Spleen (tissue), 11 donors: Measurements from ENCODE around the gene SKIDA1. TPM values are rescaled to one million over a fixed set of nuclear protein-coding genes. Genes with fewer than 3 reads are reported as not detected.

ENCODE experiments used
- DNase-seq: peaks from one replicate; pipeline ENCODE4 v3.0.0-alpha.2; 2020
- H3K27ac ChIP-seq, 8 donors: fragments of 200-600 bp; sonication (generic) in 7 of 8; 1 replicate in 4 of 8; 2 replicates in 4 of 8; pipeline versions ENCODE4 v1.5.0 to v1.8.0; 2016 to 2021; ENCODE audit warnings: inconsistent platforms in 4 of 8, mild to moderate bottlenecking in 4 of 8, moderate library complexity in 1 of 8
- H3K27me3 ChIP-seq, 7 donors: fragments of 200-600 bp; sonication (generic) in 6 of 7; replicated peaks in 1 of 7; 1 replicate in 4 of 7; 2 replicates in 3 of 7; pipeline versions ENCODE4 v1.5.0 to v1.8.0; 2016 to 2021; ENCODE audit warnings: inconsistent platforms in 3 of 7, mild to moderate bottlenecking in 1 of 7
- H3K36me3 ChIP-seq, 6 donors: fragments of 200-600 bp; sonication (generic) in 5 of 6; 1 replicate in 4 of 6; 2 replicates in 2 of 6; pipeline versions ENCODE4 v1.5.0 to v1.8.0; 2016 to 2021; ENCODE audit warnings: inconsistent platforms in 2 of 6
- H3K4me1 ChIP-seq, 6 donors: fragments of 200-600 bp; sonication (generic) in 5 of 6; 1 replicate in 3 of 6; 2 replicates in 3 of 6; pipeline versions ENCODE4 v1.5.0 to v1.8.0; 2016 to 2021; ENCODE audit warnings: inconsistent platforms in 3 of 6
- H3K4me3 ChIP-seq, 8 donors: fragments of 200-600 bp; sonication (generic) in 7 of 8; 1 replicate in 4 of 8; 2 replicates in 4 of 8; pipeline versions ENCODE4 v1.5.0 to v1.8.0; 2016 to 2021; ENCODE audit warnings: inconsistent platforms in 4 of 8, mild to moderate bottlenecking in 4 of 8, moderate library complexity in 2 of 8
- H3K9me3 ChIP-seq, 8 donors: fragments of 200-600 bp; sonication (generic) in 7 of 8; 1 replicate in 4 of 8; 2 replicates in 4 of 8; pipeline versions ENCODE4 v1.5.0 to v1.8.0; 2016 to 2021; ENCODE audit warnings: inconsistent platforms in 4 of 8
- POLR2A ChIP-seq, 3 donors: fragments of 450-650 bp; IDR thresholded peaks; one replicate each; pipeline ENCODE4 v1.5.1; 2017; ENCODE audit warnings: antibody characterized with exemption in 3 of 3, mild to moderate bottlenecking in 1 of 3
- POLR2AphosphoS5 ChIP-seq, 3 donors: sonication (generic); formaldehyde crosslinking; IDR thresholded peaks; one replicate each; pipeline ENCODE4 v1.5.1; 2017; ENCODE audit warnings: antibody characterized with exemption in 3 of 3
- WGBS, 5 donors: extraction: QIAGEN DNeasy Blood & Tissue Kit in 3 of 5; methylation state at CpG; one replicate each; pipeline versions ENCODE4 v1.1.5 to v1.1.7; 2013 to 2018; 5-methylcytosine and 5-hydroxymethylcytosine counted together
- intact Hi-C: fragments of 100-400 bp; cut with DNase I; formaldehyde crosslinking; loops from one replicate; pipeline ENCODE4 v1.15.0; 2023; ENCODE audit warnings: low total_unique reads
- polyA plus RNA-seq, 3 donors: library from polyadenylated mRNA; stranded (reverse); fragments of 200-250 nt; gene quantifications; one replicate each; pipeline ENCODE4 v1.2.1, GENCODE V29; 2013
- total RNA-seq, 7 donors: library from RNA; depleted of rRNA in 3 of 7; stranded (reverse); fragments of >200 nt in 3 of 7; fragmentation: NEBNext Ultra II Directional in 4 of 7; extraction: Animal tissue kit (Norgen Biotek cat#: 25700) in 4 of 7; gene quantifications; one replicate each; pipeline versions ENCODE4 v1.1.0 to v1.2.1, GENCODE V29; 2016 to 2021
- TF ChIP-seq, protein P1 (sequence below), 11 experiments: fragments of 200-600 bp in 7 of 11; fragments of 450-650 bp in 4 of 11; sonication (generic) in 4 of 11; IDR thresholded peaks in 8 of 11; conservative IDR thresholded peaks in 3 of 11; 1 replicate in 7 of 11; 2 replicates in 4 of 11; pipeline versions ENCODE4 v1.4.0 to v1.8.0; 2016 to 2021; ENCODE audit warnings: antibody characterized with exemption in 11 of 11, inconsistent platforms in 4 of 11, mild to moderate bottlenecking in 1 of 11
- donor health status: healthy with polysubstance abuse.
- donor health status: DM: no; HTN: no; CAD: no; lungs with moderate emphysema.
- donor health status: DM: no; HTN: no; CAD: no.
- donor health status: Bipolar disorder and iron deficiency.
- donor health status: healthy.
- donor health status: DM: no; HTN: no; CAD: no.
- donor health status: DM: yes; HTN: yes; CAD: no.

SKIDA1 gene
- total and polyA plus RNA-seq, 10 donors: 0.14 to 0.91 (median 0.44) TPM; not detected in 1

GRCh38 chr10:21481407-21481806 is 44.1 kb downstream of the SKIDA1 start:
- intact Hi-C loops: no loop called here
- no peak for TF ChIP-seq POLR2A (IDR thresholded peaks at IDR 0.05)
- TF ChIP-seq, protein P1, sequence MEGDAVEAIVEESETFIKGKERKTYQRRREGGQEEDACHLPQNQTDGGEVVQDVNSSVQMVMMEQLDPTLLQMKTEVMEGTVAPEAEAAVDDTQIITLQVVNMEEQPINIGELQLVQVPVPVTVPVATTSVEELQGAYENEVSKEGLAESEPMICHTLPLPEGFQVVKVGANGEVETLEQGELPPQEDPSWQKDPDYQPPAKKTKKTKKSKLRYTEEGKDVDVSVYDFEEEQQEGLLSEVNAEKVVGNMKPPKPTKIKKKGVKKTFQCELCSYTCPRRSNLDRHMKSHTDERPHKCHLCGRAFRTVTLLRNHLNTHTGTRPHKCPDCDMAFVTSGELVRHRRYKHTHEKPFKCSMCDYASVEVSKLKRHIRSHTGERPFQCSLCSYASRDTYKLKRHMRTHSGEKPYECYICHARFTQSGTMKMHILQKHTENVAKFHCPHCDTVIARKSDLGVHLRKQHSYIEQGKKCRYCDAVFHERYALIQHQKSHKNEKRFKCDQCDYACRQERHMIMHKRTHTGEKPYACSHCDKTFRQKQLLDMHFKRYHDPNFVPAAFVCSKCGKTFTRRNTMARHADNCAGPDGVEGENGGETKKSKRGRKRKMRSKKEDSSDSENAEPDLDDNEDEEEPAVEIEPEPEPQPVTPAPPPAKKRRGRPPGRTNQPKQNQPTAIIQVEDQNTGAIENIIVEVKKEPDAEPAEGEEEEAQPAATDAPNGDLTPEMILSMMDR (IDR thresholded peaks at IDR 0.05 in 8 of 11, conservative IDR thresholded peaks at IDR 0.05 in 3 of 11): no peak
- TF ChIP-seq POLR2AphosphoS5 (IDR thresholded peaks at IDR 0.05): no peak
- no peak overlapping the region for H3K4me3 ChIP-seq
- H3K27ac ChIP-seq: no peak overlapping the region
- no peaks in the 10 kb centered on the region for H3K36me3 ChIP-seq
- no peaks in the 10 kb centered on the region for H3K27me3 ChIP-seq
- no peak for DNase-seq
- H3K9me3 ChIP-seq: peaks cover 0 to 8% (median 2%) of the 10 kb centered on the region in 8 donors
- WGBS, 5 donors: 82 to 92% (median 87%) methylated on average over 2 of the region's 2 CpGs
- no peaks in the 10 kb centered on the region for H3K4me1 ChIP-seq

GRCh38 chr10:21479570-21480315 is 45.7 kb downstream of the SKIDA1 start:
- no peaks in the 10 kb centered on the region for H3K36me3 ChIP-seq
- H3K27ac ChIP-seq: no peak overlapping the region
- H3K27me3 ChIP-seq: no peaks in the 10 kb centered on the region
- no peak overlapping the region for H3K4me3 ChIP-seq
- intact Hi-C loops: no loop called here
- H3K9me3 ChIP-seq: peaks cover 0 to 8% (median 2%) of the 10 kb centered on the region in 8 donors
- 75 to 81% (median 76%) methylated on average over 6 of the region's 6 CpGs for WGBS, 5 donors
- no peaks in the 10 kb centered on the region for H3K4me1 ChIP-seq
- no peak for TF ChIP-seq POLR2A (IDR thresholded peaks at IDR 0.05)
- no peak for TF ChIP-seq POLR2AphosphoS5 (IDR thresholded peaks at IDR 0.05)
- DNase-seq: no peak

DNA sequence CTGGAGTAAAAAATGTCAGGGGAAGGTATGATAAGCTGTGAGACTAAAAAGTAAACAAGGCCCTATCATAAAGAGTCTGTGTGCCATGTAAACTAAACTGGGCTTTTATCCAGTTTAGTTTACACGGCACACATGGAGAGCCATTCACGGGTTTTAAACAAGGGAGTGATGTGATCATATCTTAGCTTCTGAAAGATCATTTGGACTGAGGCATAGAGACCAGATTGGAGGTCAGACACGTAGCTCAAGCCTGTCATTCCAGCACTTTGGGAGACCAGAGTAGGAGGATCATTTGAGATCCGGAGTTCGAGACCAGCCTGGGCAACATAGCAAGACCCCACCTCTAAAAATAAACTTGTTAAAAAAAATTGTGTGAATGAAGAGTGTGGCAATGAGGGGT is 50.1 kb downstream of the SKIDA1 start:
- no peak overlapping the region for H3K27ac ChIP-seq
- WGBS, 5 donors: 72 to 94% (median 75%) methylated on average over 4 to 5 of the region's 5 CpGs

GRCh38 chr10:21473541-21473940 is 51.9 kb downstream of the SKIDA1 start:
- WGBS, 5 donors: 81 to 91% (median 87%) methylated on average over 10 of the region's 10 CpGs
- intact Hi-C loops: no loop called here
- no peaks in the 10 kb centered on the region for H3K9me3 ChIP-seq
- TF ChIP-seq POLR2AphosphoS5 (IDR thresholded peaks at IDR 0.05): no peak
- no peak for TF ChIP-seq POLR2A (IDR thresholded peaks at IDR 0.05)
- TF ChIP-seq, protein P1 (IDR thresholded peaks at IDR 0.05 in 8 of 11, conservative IDR thresholded peaks at IDR 0.05 in 3 of 11): no peak
- H3K4me1 ChIP-seq: no peaks in the 10 kb centered on the region
- peak; percentile 62 for DNase-seq
- H3K4me3 ChIP-seq: no peak overlapping the region
- no peak overlapping the region for H3K27ac ChIP-seq
- H3K27me3 ChIP-seq: no peaks in the 10 kb centered on the region
- no peaks in the 10 kb centered on the region for H3K36me3 ChIP-seq

More for the DNA sequence above, 50.1 kb downstream of the SKIDA1 start:
- Histone ChIP-seq H3K9me3 (no peaks in the 10 kb centered on the region), H3K27me3 (no peaks in the 10 kb centered on the region), H3K4me1 (no peaks in the 10 kb centered on the region), H3K4me3 (no peak overlapping the region), H3K36me3 (no peaks in the 10 kb centered on the region)
- intact Hi-C loops: no loop called here
- no peak for DNase-seq
- TF ChIP-seq, protein P1 (IDR thresholded peaks at IDR 0.05 in 8 of 11, conservative IDR thresholded peaks at IDR 0.05 in 3 of 11): no peak
- TF ChIP-seq POLR2AphosphoS5 (IDR thresholded peaks at IDR 0.05) (no peak), POLR2A (IDR thresholded peaks at IDR 0.05) (no peak)
